OCI-LY1 (cell line): ENCODE results near the gene RSBN1L.

ENCODE experiments used
- EZH2 ChIP-seq: fragments of 200-600 bp; sonication (generic), shearing (Covaris generic); IDR thresholded peaks from 2 replicates; pipeline ENCODE4 v1.8.0; 2017; ENCODE audit warnings: borderline replicate concordance, mixed run types, mild to moderate bottlenecking, antibody characterized with exemption, low read length, moderate library complexity, mixed read lengths
- TF ChIP-seq, protein P1 (sequence below): fragments of 200-600 bp; sonication (generic), shearing (Covaris generic); IDR thresholded peaks from 2 replicates; pipeline ENCODE4 v1.5.1; 2017; ENCODE audit warnings: mild to moderate bottlenecking, antibody characterized with exemption, low read length, moderate library complexity, mixed read lengths

DNA sequence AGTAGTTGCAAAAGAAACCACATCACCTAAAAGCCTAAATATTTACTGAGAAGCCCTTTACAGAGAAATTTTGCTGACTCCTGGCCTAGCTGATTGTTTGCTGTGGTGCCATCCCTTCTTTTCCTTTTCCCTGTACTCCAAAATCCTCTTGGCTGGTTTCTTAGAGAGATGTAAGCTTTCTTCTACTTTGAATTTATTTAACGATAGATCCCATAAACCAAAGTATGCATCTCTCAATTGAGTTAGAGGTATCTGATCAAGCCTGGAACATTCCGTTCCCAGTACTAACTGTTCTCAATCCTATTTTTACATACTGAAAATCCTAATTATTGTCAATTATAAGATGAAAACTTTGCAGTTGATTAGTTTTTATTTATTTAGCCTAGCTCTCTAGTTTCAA lies 95.7 kb downstream of the RSBN1L start:
- TF ChIP-seq, protein P1, sequence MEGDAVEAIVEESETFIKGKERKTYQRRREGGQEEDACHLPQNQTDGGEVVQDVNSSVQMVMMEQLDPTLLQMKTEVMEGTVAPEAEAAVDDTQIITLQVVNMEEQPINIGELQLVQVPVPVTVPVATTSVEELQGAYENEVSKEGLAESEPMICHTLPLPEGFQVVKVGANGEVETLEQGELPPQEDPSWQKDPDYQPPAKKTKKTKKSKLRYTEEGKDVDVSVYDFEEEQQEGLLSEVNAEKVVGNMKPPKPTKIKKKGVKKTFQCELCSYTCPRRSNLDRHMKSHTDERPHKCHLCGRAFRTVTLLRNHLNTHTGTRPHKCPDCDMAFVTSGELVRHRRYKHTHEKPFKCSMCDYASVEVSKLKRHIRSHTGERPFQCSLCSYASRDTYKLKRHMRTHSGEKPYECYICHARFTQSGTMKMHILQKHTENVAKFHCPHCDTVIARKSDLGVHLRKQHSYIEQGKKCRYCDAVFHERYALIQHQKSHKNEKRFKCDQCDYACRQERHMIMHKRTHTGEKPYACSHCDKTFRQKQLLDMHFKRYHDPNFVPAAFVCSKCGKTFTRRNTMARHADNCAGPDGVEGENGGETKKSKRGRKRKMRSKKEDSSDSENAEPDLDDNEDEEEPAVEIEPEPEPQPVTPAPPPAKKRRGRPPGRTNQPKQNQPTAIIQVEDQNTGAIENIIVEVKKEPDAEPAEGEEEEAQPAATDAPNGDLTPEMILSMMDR: no peak
- no peak for TF ChIP-seq EZH2
